RWPE2 (cell line): Measurements from ENCODE around the gene PLPP3.

ENCODE experiments used
- ATAC-seq: fragments of 200-7000 bp; cut with Tn5 transposase; 3 replicates; pipeline ENCODE4 v1.9.1; 2021; ENCODE audit warnings: low read depth
- DNase-seq: peaks from one replicate; pipeline ENCODE4 v3.0.0-alpha.2; 2020; ENCODE audit warnings: low spot score
- H3K27ac ChIP-seq: fragments of 450-650 bp; 2 replicates; pipeline ENCODE4 v1.5.1; 2017; ENCODE audit warnings: mild to moderate bottlenecking; ENCODE audit not compliant: poor library complexity, severe bottlenecking
- H3K27me3 ChIP-seq: fragments of 250-450 bp; sonication (Bioruptor Pico); 2 replicates; pipeline ENCODE4 v1.5.1; 2021; ENCODE audit warnings: mild to moderate bottlenecking, moderate library complexity; ENCODE audit not compliant: insufficient read depth, poor library complexity, severe bottlenecking
- H3K36me3 ChIP-seq: fragments of 250-450 bp; sonication (Bioruptor Pico); 2 replicates; pipeline ENCODE4 v1.5.1; 2020; ENCODE audit warnings: low read depth, mild to moderate bottlenecking, moderate library complexity
- H3K4me1 ChIP-seq: fragments of 250-450 bp; sonication (Bioruptor Pico); 2 replicates; pipeline ENCODE4 v1.5.1; 2021; ENCODE audit warnings: mild to moderate bottlenecking, moderate library complexity; ENCODE audit not compliant: insufficient read depth, poor library complexity, severe bottlenecking
- H3K4me3 ChIP-seq: fragments of 250-450 bp; sonication (Bioruptor Pico); 2 replicates; pipeline ENCODE4 v1.5.1; 2021; ENCODE audit warnings: mild to moderate bottlenecking, moderate library complexity; ENCODE audit not compliant: severe bottlenecking
- H3K9me3 ChIP-seq: fragments of 250-450 bp; sonication (Bioruptor Pico); 2 replicates; pipeline ENCODE4 v1.5.1; 2021; ENCODE audit warnings: mild to moderate bottlenecking, moderate library complexity; ENCODE audit not compliant: severe bottlenecking
- CTCF ChIP-seq: fragments of 450-650 bp; IDR thresholded peaks from one replicate; pipeline ENCODE4 v1.5.1; 2017; ENCODE audit warnings: mild to moderate bottlenecking, moderate library complexity; ENCODE audit not compliant: poor library complexity, severe bottlenecking

PLPP3 gene

GRCh38 chr1:56590520-56591011 is 11.2 kb upstream of the PLPP3 start:
- DNase-seq (no peak), ATAC-seq (no peak)
- Histone ChIP-seq H3K4me3 (no peak overlapping the region), H3K9me3 (no peaks in the 10 kb centered on the region), H3K27me3 (no peaks in the 10 kb centered on the region), H3K4me1 (no peaks in the 10 kb centered on the region), H3K36me3 (no peaks in the 10 kb centered on the region), H3K27ac (no peak overlapping the region)
- TF ChIP-seq CTCF, result no peak

- Histone ChIP-seq H3K9me3 (no peaks in the 10 kb centered on the region), H3K27ac (no peak overlapping the region), H3K4me3 (no peak overlapping the region), H3K36me3 (no peaks in the 10 kb centered on the region), H3K4me1 (no peaks in the 10 kb centered on the region), H3K27me3 (no peaks in the 10 kb centered on the region)
- DNase-seq (no peak), ATAC-seq (no peak)
- no peak for TF ChIP-seq CTCF
Measured at GRCh38 chr1:56589369-56589768, 10.0 kb upstream of the PLPP3 start.

- TF ChIP-seq CTCF, result no peak
- H3K9me3 ChIP-seq, result no peaks in the 10 kb centered on the region
- DNase-seq, result no peak
Measured at GRCh38 chr1:56586502-56586901, 7.1 kb upstream of the PLPP3 start.

GRCh38 chr1:56585985-56586384 is 6.6 kb upstream of the PLPP3 start:
- Histone ChIP-seq H3K36me3 (no peaks in the 10 kb centered on the region), H3K9me3 (no peaks in the 10 kb centered on the region), H3K27ac (no peak overlapping the region), H3K4me1 (no peaks in the 10 kb centered on the region), H3K4me3 (no peak overlapping the region), H3K27me3 (no peaks in the 10 kb centered on the region)
- no peak for TF ChIP-seq CTCF
- DNase-seq, result no peak
- no peak for ATAC-seq

More at GRCh38 chr1:56586502-56586901, 7.1 kb upstream of the PLPP3 start:
- Histone ChIP-seq H3K36me3 (no peaks in the 10 kb centered on the region), H3K4me3 (no peak overlapping the region), H3K27me3 (no peaks in the 10 kb centered on the region), H3K27ac (no peak overlapping the region), H3K4me1 (no peaks in the 10 kb centered on the region)
- no peak for ATAC-seq

GRCh38 chr1:56584910-56585528 is 5.7 kb upstream of the PLPP3 start:
- Histone ChIP-seq H3K27ac (no peak overlapping the region), H3K4me3 (no peak overlapping the region), H3K4me1 (no peaks in the 10 kb centered on the region), H3K36me3 (no peaks in the 10 kb centered on the region), H3K9me3 (no peaks in the 10 kb centered on the region), H3K27me3 (no peaks in the 10 kb centered on the region)
- peak; percentile 85 for TF ChIP-seq CTCF
- ATAC-seq (peak; percentile 38; the same call in 1 of the 3 replicates), DNase-seq (no peak)
